Renal cortical epithelial cell (primary cell): ENCODE measurements around the gene PNMA8B. TPM values are rescaled to one million over a fixed set of nuclear protein-coding genes. Genes with fewer than 3 reads are reported as not detected.
"Not testable (repeated sequence)": the region's sequence is repeated elsewhere in the genome, so short reads cannot be mapped to it uniquely, and the experiment has no call there.

Experiments used
- DNase-seq: peaks from one replicate; pipeline ENCODE4 v3.0.0-alpha.2; 2011; ENCODE audit warnings: low read depth
- total RNA-seq: library from RNA; depleted of rRNA; stranded (reverse); fragments of >200 nt; gene quantifications from 2 replicates; pipeline ENCODE4 v1.2.3, GENCODE V29; 2014

PNMA8B gene
- total RNA-seq, 1 donor from 2014 or later: 0.85 TPM

DNA sequence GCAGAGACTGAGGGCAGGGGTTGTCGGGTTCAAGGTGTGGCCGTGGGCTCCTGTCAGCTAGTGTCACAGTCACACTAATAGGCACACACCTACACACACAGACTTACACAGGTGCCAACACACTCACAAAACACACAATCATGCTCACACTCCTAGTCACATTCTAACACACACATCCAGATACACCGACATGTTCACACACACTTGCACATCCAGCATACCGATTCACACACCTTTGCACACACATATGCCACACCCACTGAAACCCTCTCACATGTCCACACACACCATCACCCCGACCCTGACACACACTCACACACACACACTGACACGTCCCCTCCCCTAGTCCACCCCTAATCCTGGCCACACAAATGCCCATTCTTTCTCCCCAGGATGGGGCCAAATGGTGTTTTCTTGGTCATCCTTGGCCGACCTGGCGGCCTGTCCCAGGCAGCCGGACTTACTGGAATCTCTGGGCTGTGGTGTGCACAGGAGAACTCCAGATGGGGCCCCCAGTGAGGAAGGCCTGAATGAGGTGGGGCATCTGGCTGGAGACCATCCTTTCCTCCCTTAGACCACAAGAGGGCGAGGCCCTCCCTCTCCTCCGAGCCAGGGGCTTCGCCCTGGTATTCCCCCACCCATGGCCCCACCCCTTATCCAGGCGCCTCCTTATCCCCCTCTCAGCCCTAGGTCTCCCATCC lies 19.1 kb upstream of the PNMA8B start:
- no peak for DNase-seq

DNA sequence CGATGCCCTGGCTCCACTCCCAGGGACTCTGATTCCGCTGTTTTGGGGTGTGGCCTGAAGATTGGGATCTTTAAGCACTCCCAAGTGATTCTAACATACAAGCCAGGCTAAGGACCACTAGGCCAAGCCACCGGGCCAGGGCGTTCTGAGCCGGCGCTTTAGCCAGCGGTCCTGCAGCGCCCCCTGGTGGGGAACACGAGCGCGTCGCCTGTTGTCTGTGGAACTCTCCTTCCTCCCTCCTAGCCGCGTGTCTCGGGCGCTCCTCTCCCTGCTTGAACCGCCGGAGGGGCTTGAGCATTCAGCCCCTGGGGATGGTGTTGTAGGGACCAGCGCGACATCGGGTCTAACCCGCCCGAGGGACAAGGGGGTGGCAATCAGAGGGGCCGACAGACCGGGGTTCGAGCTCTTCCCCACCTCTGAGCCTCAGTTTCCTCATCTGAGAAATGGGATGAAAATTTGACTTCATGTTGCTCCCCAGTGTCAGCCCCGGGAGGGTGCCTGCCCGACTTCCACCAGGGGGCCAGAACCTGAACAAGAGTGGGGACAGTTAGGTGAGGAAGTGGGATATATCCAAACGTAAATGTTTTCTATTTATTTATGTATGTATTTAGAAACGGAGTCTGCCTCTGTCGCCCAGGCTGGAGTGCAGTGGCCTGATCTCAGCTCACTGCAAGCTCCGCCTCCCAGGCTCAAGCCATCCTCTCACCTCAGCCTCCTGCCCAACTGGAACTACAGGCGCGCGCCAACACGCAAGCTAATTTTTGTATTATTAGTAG lies 18.0 kb upstream of the PNMA8B start:
- DNase-seq: peak; percentile 24

DNA sequence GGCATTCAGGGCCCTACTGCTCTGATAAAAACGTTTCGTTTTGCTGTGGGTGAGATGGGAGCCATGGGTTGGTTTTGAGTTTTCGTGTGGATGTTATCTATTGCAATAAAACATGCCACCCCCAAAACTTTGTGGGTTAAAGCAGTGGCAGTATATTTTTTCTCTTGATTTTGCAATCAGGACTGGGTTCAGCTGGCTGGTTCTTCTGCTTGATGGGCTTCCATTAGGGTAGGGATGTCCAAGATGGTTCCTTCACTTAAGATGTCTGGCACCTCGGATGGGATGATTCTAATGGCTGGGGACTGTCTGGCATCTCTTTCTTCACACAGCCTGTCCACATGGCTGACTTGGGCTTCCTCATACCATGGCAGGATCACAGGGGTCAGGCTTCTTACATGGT lies 15.6 kb upstream of the PNMA8B start:
- no peak for DNase-seq

DNA sequence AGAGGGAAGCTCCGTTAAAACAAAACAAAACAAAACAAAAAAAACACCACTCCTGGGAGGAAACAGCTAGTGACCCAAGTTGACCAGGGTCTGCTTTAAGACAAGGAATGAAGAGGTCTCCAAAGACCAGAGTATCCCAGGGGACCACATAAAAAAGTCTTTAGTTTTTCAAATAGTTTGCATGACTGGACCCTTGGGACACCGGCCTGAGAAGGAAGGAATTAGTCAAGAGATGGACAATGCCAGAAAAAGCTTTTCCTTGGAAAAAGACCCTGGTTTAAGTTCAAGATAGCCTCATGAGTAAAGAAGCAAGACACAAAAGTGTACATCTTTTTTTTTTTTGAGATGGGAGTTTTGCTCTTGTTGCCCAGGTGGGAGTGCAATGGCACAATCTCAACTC lies 12.5 kb upstream of the PNMA8B start:
- no peak for DNase-seq

DNA sequence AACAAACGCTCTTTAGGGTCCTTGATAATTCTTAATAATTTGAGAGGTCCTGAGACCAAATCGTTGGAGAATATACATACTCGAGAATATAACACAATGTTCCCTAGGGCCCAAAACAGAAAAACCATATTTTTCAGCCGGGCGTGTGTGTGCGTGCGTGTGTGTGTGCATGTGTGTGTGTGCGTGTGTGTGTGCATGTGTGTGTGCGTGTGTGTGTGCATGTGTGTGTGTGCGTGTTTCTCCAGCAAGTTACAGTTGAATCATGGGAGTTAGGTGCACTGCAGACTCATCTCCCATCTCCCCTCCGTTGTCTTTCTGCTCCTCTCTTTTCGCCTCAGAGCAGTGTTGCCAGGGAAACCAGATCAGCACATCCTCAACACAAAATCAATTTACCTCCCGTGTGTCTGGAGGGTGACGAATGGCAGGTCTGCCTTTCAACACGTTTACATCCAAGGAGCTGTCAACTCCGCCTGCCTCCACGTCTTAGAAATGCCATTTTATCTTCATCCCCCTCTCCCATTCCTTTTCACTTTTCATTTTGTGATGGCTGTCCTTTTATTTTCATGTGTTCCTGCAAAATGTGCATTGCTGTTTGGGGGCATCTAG lies 8.3 kb upstream of the PNMA8B start:
- no peak for DNase-seq

DNA sequence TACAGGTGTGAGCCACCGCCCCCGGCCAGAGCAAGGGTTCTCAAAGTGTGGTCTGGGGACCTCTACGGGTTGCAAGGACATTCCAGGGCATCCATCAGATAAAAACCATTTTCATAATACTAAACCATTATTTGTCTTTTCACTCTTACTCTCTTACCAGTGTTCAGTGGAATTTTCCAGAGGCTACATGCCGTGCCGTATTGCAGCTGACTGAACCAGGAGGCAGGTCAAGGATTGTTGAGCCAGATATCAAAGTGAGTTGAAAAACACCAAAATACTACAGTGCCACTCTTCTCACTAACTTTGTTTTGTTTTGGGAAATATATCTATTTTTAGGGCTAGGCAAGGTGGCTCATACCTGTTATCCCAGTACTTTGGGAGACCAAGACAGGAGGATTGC lies 7.2 kb upstream of the PNMA8B start:
- no peak for DNase-seq

DNA sequence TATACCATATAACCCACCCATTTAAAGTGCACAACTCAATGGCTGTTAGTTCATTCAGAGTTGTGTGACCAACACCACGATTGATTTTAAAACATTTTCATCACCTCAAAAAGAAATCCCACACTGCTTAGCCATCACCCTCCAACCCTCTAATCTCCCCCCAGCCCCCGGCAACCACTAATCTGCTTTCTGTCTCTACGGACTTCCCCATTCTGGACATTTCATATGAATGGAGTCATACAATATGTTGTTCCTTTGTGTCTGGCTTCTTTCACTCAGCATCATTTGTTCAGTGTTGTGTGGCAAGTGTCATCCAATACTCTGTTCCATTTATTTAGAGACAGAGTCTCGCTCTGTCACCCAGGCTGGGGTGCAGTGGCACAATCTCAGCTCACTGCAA lies 4.0 kb upstream of the PNMA8B start:
- DNase-seq: no peak

DNA sequence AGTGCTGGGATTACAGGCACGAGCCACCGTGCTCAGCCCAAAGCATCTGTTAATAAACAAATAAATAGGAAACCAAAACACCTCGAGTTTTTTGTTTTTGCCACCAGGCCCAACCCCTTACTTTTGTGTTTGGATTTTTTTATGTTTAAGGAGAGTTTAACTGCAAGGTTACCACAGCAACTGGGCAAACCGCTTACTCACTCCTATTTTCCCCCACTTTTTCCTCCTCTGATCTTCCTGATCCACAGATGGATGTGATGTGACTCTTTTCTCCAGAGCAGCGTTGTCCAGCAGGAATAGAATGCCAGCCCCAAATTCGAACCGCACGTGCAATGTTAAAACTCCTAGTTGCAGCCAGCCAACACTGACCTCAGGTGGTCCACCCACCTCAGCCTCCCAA lies 2.1 kb upstream of the PNMA8B start:
- DNase-seq: no peak

DNA sequence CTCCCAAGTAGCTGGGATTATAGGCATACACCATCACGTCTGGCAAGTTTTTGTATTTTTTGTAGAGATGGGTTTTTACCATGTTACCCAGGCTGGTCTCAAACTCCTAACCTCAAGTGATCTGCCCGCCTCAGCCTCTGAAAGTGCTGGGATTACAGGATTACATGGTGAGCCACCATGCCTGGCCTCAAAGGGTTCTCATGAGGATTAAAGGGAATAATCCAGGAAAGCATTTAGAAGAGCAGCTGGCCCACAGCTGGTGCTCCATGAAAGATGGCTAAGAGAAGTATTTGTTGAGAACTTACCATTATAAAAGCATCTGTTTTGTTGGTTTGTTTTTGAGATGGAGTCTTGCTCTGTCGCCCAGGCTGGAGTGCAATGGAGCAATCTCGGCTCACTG lies 1.2 kb upstream of the PNMA8B start:
- not testable (repeated sequence) for DNase-seq

DNA sequence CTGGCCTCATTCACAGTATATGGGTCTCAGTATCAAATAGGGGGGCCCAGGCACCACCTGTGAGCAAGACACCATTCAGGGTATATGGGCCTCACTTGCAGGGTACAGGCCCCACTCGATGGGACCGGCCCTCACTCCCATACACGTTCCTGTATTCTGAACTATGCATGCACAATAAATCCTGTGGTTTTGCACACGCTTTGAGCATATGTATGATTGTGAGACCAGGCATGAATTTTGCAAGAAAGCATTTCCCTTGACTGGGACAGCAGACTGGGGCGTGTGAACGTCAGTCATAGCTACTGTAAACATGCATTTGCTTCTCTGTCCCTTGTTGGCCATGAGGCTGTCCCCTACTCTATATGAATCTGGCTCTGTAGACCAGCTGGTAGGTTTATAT lies 637 bp upstream of the PNMA8B start:
- DNase-seq: no peak

DNA sequence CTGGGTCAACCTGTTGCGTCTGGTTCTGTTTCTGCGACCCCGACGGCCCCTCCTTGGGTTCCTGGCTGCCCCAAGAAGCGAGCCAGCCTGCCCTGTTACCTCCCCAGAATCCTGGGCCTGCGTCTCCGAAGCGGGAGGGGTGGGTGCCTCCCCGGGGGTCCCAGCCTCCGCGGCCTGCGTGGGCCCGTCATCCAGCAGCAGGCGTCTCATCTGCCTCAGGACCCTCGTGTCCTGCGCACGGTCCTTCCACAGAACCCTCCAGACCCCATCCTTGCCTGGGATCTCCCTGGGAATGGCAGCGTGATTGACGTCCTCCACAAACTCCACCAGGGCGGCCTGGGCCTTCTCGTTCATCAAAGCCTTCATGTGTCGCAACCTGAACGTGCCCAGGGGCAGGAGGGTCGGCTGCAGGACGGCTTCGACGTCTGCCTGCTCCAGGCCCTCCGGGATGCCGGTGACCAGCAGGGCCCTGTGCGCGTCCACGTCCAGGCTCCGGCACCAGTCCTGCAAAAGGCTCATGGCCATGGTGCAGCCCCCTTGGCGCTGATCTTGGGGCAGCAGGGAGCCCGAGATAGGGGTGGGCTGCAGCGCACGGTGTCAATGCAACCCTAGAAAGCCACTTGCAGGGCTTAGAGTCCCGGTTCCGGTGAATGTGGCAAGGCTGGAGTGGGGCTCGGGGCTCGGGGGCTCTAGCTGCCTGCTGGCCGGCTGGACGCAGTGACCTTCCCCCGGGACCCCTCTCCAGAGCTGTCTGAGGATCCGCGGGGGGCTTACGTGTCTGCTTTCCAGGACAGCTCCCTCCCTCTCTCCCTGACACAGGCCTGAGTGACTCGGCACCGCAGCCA lies 504 bp downstream of the PNMA8B start:
- no peak for DNase-seq

DNA sequence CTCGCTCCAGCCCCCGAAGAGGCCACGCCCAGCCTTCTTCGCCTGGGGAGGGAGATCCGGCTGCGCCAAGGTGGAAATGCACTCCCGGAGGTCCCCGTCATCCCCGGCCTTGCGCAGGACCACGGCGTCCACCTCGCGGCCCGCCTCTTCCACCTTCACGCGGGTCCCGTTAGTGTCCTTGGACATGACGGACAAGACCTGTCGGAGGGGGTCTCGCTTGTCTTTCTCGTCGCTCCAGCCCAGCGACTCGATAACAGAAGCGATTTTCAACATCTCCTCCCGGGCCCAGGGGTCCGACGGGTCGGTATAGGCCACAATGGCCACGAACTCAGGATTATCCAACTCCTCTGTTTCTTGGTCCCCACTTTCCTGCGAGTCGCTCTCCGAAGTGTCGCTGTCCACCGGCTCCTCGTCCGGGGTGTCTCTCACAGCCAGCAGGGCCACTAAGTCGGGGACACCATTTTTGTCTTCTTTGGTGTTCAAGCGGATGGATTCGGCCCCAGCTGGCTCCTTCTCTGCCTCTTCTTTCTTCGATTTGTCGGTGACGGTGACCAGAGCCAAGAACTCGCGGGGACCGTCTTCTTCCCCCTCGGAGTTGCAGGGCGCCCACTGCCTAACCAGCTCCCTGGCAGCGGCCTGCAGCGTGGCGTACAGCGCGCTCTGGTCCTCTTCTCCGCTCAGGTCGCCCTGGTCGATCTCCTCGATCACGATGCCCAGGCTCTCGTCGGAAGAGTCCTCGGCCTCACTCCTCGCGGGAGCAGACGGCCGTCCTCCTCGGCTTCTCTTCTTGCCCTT lies 1.3 kb downstream of the PNMA8B start:
- DNase-seq: no peak

DNA sequence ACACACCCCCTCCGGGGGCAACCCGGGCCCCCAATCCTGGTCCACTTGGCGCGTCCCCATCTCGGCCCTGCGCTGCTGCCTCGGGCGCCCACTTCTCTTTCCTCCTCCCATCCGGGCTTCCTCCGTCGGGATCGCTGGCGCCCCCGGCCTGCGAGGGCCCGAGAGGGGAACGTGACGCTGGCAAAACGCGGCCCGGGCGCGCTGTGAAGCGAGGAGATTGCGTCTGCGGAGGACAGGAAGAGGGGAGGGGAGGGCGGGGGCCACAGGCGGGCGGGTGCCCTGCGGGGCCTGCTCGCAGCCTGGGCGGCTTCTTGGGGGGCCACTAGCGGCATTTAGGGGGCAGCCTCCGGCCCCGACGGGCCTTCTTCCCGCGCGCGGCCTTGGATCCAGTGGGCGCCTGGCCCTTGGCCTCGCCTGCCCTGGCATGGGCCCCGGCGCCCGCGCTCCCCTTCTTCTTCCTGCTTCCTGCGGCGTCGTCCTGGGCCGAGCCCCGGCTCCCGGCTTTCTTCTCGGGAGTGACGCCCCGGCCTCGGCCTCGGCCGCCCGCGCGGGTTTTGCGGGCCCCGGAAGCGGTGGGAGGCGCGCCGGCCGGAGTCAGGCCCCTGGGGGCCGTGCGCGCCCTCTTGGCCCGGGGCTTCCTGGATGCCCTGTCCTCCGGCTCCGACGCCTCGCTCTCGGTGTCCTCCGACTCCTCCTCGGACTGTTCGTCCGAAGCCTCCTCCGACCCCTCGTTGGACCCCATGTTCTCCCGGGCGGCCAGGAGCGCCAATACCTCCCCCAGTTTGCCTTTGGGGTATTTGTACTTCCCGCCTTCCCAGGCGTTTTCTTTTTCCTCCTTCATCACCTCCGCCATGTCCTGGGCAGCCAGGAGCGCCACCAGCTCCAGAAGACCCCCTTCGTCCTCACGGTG lies 2.2 kb downstream of the PNMA8B start:
- no peak for DNase-seq

DNA sequence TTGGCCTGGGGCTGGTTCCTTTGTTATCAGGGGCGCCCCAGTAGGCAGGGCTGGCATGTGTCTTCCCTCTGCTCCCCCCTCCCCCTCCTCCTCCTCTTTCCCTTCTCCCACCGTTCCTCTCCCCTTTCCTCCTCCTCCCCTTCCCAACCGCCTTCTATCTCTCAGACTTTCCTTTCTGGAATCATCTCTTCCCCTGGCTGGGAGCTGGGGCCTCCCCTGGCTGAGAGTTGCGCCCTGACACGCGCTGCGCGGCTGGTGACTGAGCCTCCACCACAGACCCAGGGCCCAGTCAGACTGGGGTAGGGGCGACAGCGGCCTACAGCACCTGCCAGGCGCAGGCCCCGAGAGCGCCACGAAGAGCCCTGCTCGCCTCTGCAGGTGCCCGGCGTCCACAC lies 2.8 kb downstream of the PNMA8B start:
- DNase-seq: no peak

DNA sequence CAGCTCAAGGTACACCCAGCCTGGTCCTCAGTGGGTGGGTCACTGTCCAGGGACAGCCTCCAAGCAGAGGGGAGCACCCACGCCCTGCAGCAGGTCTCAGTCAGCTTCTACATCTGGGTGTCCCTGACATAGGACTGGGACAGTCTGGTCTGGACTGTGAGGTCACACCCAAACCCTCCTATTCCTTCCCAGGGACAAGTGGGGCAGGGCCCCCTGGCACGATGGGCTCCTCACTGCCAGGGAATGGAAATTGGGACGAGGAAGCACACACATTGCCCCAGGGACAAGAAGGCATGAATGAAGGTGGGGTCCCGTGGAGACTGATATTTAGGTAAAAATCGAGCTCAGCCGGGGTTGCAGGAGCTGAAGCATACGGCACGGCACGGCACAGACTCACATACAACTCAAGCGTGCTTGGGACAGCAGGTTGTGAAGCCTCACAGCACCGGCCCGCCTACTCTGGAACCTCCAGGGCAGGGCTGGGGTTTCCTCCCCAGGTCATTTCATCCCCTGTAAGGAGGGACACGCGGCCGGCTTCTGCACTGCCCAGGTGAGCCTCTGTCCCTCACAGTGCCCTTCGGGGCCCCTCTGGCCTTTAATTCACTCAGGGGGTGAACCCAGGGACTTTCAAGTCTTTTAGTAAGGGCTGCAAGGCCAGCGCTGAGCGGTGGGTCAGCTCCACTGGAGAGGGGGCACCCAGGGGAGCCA lies 3.5 kb downstream of the PNMA8B start:
- DNase-seq: no peak

DNA sequence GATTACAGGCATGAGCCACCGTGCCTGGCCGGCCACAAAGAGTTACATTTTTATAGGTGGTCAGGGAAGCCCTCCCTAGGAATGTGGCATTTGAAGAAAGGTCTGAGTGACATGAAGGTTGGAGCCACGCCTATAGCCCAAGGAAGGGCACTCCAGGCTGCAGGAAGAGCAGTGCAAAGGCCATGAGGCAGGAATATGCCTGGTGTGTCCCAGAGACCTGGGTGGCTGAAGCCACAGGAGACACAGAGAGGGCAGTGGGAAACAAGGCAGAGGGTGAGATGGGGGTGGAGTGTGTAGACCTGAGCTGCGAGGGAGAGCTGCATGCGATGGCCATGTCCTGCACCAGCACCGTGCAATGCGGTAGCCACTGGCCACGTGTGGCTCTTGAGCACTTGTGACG lies 4.9 kb downstream of the PNMA8B start:
- no peak for DNase-seq

DNA sequence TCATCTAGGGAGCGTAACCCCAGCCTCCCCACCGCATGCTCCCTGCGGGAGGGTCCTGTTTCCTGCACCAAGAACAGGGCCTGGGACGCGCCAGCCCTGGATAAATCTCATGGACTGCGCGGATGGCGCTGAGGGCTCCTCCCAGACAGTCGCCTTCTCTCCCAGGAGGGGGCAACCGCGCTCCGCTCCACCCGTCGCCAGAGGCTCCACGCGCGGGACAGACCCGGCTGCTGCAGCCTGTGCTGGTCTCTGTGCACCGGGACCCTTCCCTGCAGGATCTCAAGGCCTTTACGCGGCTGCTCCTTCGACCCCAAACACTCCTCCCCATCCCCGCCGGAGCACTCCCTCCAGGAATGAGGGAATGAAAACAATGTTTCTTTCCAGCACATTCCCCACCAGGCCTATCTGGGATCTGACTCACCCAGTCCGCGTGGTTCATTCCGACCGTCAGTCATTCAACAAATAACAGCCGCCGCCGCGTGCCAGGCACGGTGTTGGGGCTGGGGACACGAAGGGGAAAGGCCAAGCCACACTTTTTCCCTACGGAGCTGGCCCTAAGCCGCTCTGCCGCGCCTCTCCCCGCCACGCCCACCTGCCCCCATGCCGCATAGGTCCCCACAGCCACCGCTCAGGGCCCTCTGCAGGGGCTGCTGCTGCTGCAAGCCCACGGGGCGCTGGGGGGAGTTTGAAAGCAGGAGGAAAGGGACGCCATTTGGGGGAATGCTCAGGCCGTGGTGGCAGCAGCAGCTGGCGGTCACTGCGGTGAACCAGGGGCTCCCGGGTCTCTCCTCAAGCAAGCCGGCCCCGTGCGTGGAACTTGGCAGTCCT lies 6.0 kb downstream of the PNMA8B start:
- DNase-seq: peak; percentile 52

DNA sequence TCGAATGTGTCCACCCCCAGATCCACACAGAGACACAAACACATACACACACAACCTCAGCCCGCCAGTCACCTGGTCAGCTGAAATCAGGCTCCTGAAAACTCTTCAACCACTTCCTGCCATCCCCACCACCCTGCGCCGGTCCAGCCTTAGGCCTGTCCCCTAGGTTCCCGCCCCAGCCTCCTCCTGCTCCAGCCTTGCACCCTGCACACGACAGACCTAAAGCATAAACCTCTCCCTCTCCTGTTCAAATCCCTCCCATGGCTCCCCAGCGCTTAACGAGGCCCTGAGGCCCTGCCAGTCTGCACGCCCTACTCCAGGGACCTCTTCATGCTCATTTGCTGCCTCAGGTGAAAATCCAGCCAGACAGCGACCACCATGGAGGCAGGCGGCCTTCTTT lies 7.1 kb downstream of the PNMA8B start:
- no peak for DNase-seq
